Measurements from ENCODE around the gene BCL11B. TPM values are rescaled to one million over a fixed set of nuclear protein-coding genes. Genes with fewer than 3 reads are reported as not detected.

BCL11B gene
- total and polyA plus RNA-seq, 4 donors, result 0.04 to 0.42 (median 0.16) TPM

- Histone ChIP-seq H3K27ac (ENCODE audit: low read depth in 1 of 2, low read length in 2 of 2) (no peak overlapping the region), H3K4me1 (ENCODE audit: control insufficient read depth in 4 of 4, insufficient read depth in 4 of 4, low read length in 3 of 4) (no peaks in the 10 kb centered on the region), H3K4me3 (ENCODE audit: low read depth in 1 of 3, low read length in 3 of 3) (no peak overlapping the region), H3K27me3 (ENCODE audit: control insufficient read depth in 4 of 4, insufficient read depth in 4 of 4, low read length in 3 of 4) (no peaks in the 10 kb centered on the region), H3K9me3 (ENCODE audit: control insufficient read depth in 4 of 4, low read length in 3 of 4) (no peaks in the 10 kb centered on the region), H3K36me3 (ENCODE audit: control insufficient read depth in 4 of 4, insufficient read depth in 3 of 4, low read depth in 1 of 4, low read length in 3 of 4) (no peaks in the 10 kb centered on the region), H3K9ac (ENCODE audit: low read depth in 1 of 2, low read length in 2 of 2) (no peak overlapping the region)
- no peak for TF ChIP-seq TAF1 (conservative IDR thresholded peaks at IDR 0.05)
- TF ChIP-seq GABPA (IDR thresholded peaks at IDR 0.05 in 1 of 2, conservative IDR thresholded peaks at IDR 0.05 in 1 of 2), result no peak
- TF ChIP-seq, protein P1, sequence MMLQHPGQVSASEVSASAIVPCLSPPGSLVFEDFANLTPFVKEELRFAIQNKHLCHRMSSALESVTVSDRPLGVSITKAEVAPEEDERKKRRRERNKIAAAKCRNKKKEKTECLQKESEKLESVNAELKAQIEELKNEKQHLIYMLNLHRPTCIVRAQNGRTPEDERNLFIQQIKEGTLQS (IDR thresholded peaks at IDR 0.05), result no peak
- TF ChIP-seq, protein P2, sequence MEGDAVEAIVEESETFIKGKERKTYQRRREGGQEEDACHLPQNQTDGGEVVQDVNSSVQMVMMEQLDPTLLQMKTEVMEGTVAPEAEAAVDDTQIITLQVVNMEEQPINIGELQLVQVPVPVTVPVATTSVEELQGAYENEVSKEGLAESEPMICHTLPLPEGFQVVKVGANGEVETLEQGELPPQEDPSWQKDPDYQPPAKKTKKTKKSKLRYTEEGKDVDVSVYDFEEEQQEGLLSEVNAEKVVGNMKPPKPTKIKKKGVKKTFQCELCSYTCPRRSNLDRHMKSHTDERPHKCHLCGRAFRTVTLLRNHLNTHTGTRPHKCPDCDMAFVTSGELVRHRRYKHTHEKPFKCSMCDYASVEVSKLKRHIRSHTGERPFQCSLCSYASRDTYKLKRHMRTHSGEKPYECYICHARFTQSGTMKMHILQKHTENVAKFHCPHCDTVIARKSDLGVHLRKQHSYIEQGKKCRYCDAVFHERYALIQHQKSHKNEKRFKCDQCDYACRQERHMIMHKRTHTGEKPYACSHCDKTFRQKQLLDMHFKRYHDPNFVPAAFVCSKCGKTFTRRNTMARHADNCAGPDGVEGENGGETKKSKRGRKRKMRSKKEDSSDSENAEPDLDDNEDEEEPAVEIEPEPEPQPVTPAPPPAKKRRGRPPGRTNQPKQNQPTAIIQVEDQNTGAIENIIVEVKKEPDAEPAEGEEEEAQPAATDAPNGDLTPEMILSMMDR (IDR thresholded peaks at IDR 0.05; ENCODE audit: low read depth, low read length, missing input control), result no peak
- no peak for TF ChIP-seq HNF4G (IDR thresholded peaks at IDR 0.05)
- TF ChIP-seq RAD21 (IDR thresholded peaks at IDR 0.05), result no peak
- TF ChIP-seq RXRA (IDR thresholded peaks at IDR 0.05), result no peak
- TF ChIP-seq NR2F2 (IDR thresholded peaks at IDR 0.05), result no peak
- no peak for TF ChIP-seq REST (IDR thresholded peaks at IDR 0.05)
- TF ChIP-seq SP1 (IDR thresholded peaks at IDR 0.05), result no peak
- TF ChIP-seq JUND (IDR thresholded peaks at IDR 0.05), result no peak
- no peak for TF ChIP-seq HNF4A (conservative IDR thresholded peaks at IDR 0.05)
- no peak for TF ChIP-seq ZBTB33 (IDR thresholded peaks at IDR 0.05)
- no peak for TF ChIP-seq FOXA1 (IDR thresholded peaks at IDR 0.05)
- TF ChIP-seq, protein P3, sequence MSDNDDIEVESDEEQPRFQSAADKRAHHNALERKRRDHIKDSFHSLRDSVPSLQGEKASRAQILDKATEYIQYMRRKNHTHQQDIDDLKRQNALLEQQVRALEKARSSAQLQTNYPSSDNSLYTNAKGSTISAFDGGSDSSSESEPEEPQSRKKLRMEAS (IDR thresholded peaks at IDR 0.05), result no peak
- no peak for TF ChIP-seq FOXA2 (IDR thresholded peaks at IDR 0.05)
- DNase-seq (ENCODE audit: low spot score), result no peak
- WGBS, result 88% methylated on average over 16 of the region's 16 CpGs
Observed at GRCh38 chr14:99185436-99186068, 86.4 kb downstream of the BCL11B start.

All from liver (tissue), 9 donors.